OCI-LY1 (cell line): Measurements from ENCODE around the gene COA1.

Source experiments
- CTCF ChIP-seq: fragments of 200-600 bp; sonication (generic), shearing (Covaris generic); IDR thresholded peaks from 2 replicates; pipeline ENCODE4 v1.5.1; 2017; ENCODE audit warnings: mild to moderate bottlenecking, antibody characterized with exemption, low read length, moderate library complexity, mixed read lengths
- EZH2 ChIP-seq: fragments of 200-600 bp; sonication (generic), shearing (Covaris generic); IDR thresholded peaks from 2 replicates; pipeline ENCODE4 v1.8.0; 2017; ENCODE audit warnings: borderline replicate concordance, mixed run types, mild to moderate bottlenecking, antibody characterized with exemption, low read length, moderate library complexity, mixed read lengths

- TF ChIP-seq CTCF (no peak), EZH2 (no peak)
These were observed 83.6 kb downstream of the COA1 start for GRCh38 chr7:43645699-43646226.
